GM12864 (cell line): Measurements from ENCODE around the gene SLC39A7.

Experiments
- DNase-seq: peaks from one replicate; pipeline ENCODE4 v3.0.0-alpha.2; 2011; ENCODE audit warnings: low read depth
- H3K4me3 ChIP-seq: 2 replicates; pipeline ENCODE4 v1.5.1; 2011; ENCODE audit warnings: mild to moderate bottlenecking, low read depth, low read length, control low read depth
- CTCF ChIP-seq: IDR thresholded peaks from 2 replicates; pipeline ENCODE4 v1.5.1; 2011; ENCODE audit warnings: low read depth, mild to moderate bottlenecking, moderate library complexity, low read length, control low read depth, inconsistent platforms; ENCODE audit errors: missing control alignments

Gene SLC39A7

GRCh38 chr6:33195304-33196165 lies 5.1 kb upstream of the SLC39A7 start:
- no peak for DNase-seq
- H3K4me3 ChIP-seq, result no peak overlapping the region
- no peak for TF ChIP-seq CTCF

- no peak overlapping the region for H3K4me3 ChIP-seq
- TF ChIP-seq CTCF, result peak; percentile 79
- DNase-seq, result no peak
Measured at GRCh38 chr6:33197431-33198048, 3.1 kb upstream of the SLC39A7 start.

GRCh38 chr6:33198159-33198852 lies 2.4 kb upstream of the SLC39A7 start:
- TF ChIP-seq CTCF, result no peak
- no peak overlapping the region for H3K4me3 ChIP-seq
- DNase-seq, result no peak

- H3K4me3 ChIP-seq, result peak overlapping the region; percentile 93
- no peak for DNase-seq
- no peak for TF ChIP-seq CTCF
Measured at GRCh38 chr6:33198853-33199436, 1.7 kb upstream of the SLC39A7 start.

- DNase-seq, result no peak
- TF ChIP-seq CTCF, result no peak
- H3K4me3 ChIP-seq, result peak overlapping the region; percentile 93
Measured at GRCh38 chr6:33199687-33200218, 914 bp upstream of the SLC39A7 start.

- no peak for DNase-seq
- peak overlapping the region; percentile 93 for H3K4me3 ChIP-seq
- peak; percentile 23 for TF ChIP-seq CTCF
Measured at GRCh38 chr6:33201147-33201545, 479 bp downstream of the SLC39A7 start.
